Ovary (tissue), 1 donor: ENCODE measurements around the gene PAX2.

ENCODE experiments used
- EP300 ChIP-seq: sonication (generic); formaldehyde crosslinking; IDR thresholded peaks from one replicate; pipeline ENCODE4 v1.6.1; 2017; ENCODE audit warnings: antibody characterized with exemption
- POLR2A ChIP-seq: fragments of 450-650 bp; IDR thresholded peaks from one replicate; pipeline ENCODE4 v1.6.1; 2017; ENCODE audit warnings: antibody characterized with exemption, mild to moderate bottlenecking, moderate library complexity

GRCh38 chr10:100737355-100738054 lies 7.9 kb upstream of the PAX2 start:
- TF ChIP-seq POLR2A (no peak), EP300 (no peak)
